Mesothelial cell of epicardium (in vitro differentiated cells): ENCODE results near the gene DIP2C. TPM values are rescaled to one million over a fixed set of nuclear protein-coding genes. Genes with fewer than 3 reads are reported as not detected.

Experiments
- DNase-seq, 2 experiments: peaks; one replicate each; pipeline ENCODE4 v3.0.0; 2021; ENCODE audit warnings: low spot score in 2 of 2; ENCODE audit not compliant: unreplicated experiment in 2 of 2
- H3K27ac Mint-ChIP-seq: 2 replicates; pipeline ENCODE4 v1.8.0; 2021; ENCODE audit warnings: mixed read lengths
- H3K27me3 Mint-ChIP-seq: 2 replicates; pipeline ENCODE4 v1.8.0; 2021; ENCODE audit warnings: low read depth, mixed read lengths
- H3K36me3 Mint-ChIP-seq: 2 replicates; pipeline ENCODE4 v1.8.0; 2021; ENCODE audit warnings: mixed read lengths
- H3K4me1 Mint-ChIP-seq: 2 replicates; pipeline ENCODE4 v1.8.0; 2021; ENCODE audit warnings: mixed read lengths
- H3K4me3 Mint-ChIP-seq: 2 replicates; pipeline ENCODE4 v1.8.0; 2021; ENCODE audit warnings: mild to moderate bottlenecking, moderate library complexity, mixed read lengths
- H3K9me3 Mint-ChIP-seq: 2 replicates; pipeline ENCODE4 v1.8.0; 2021; ENCODE audit warnings: mixed read lengths
- CTCF ChIP-seq: fragments of 200-600 bp; sonication (generic); IDR thresholded peaks from one replicate; pipeline ENCODE4 v1.5.0; 2021; ENCODE audit warnings: antibody characterized with exemption; ENCODE audit not compliant: unreplicated experiment
- total RNA-seq: library from RNA; stranded (reverse); gene quantifications from 3 replicates; pipeline ENCODE4 v1.2.1, GENCODE V29; 2021

DIP2C gene
- total RNA-seq, 1 donor from 2014 or later = 30.3 TPM

- no peak for DNase-seq
- Mint-ChIP-seq H3K27ac (no peak overlapping the region), H3K36me3 (no peaks in the 10 kb centered on the region), H3K4me1 (peaks cover 17% of the 10 kb centered on the region), H3K9me3 (no peaks in the 10 kb centered on the region), H3K27me3 (no peaks in the 10 kb centered on the region), H3K4me3 (no peak overlapping the region)
- TF ChIP-seq CTCF = no peak
Observed at GRCh38 chr10:504806-505205, 184.7 kb downstream of the DIP2C start.

- Mint-ChIP-seq H3K4me1 (peaks cover 21% of the 10 kb centered on the region), H3K9me3 (no peaks in the 10 kb centered on the region)
Observed at GRCh38 chr10:504121-504611, 185.3 kb downstream of the DIP2C start.

GRCh38 chr10:501596-501995, 187.9 kb downstream of the DIP2C start:
- Mint-ChIP-seq H3K27me3 (no peaks in the 10 kb centered on the region), H3K4me3 (no peak overlapping the region), H3K36me3 (no peaks in the 10 kb centered on the region), H3K9me3 (no peaks in the 10 kb centered on the region), H3K4me1 (peaks cover 22% of the 10 kb centered on the region), H3K27ac (no peak overlapping the region)
- TF ChIP-seq CTCF = no peak
- DNase-seq = no peak

More at GRCh38 chr10:504121-504611, 185.3 kb downstream of the DIP2C start:
- no peak for DNase-seq
- no peaks in the 10 kb centered on the region for H3K27me3 Mint-ChIP-seq
- H3K4me3 Mint-ChIP-seq = no peak overlapping the region
- H3K27ac Mint-ChIP-seq = no peak overlapping the region
- no peaks in the 10 kb centered on the region for H3K36me3 Mint-ChIP-seq
- no peak for TF ChIP-seq CTCF

- no peak for TF ChIP-seq CTCF
- Mint-ChIP-seq H3K4me3 (no peak overlapping the region), H3K27ac (peak overlapping the region; percentile 5), H3K9me3 (no peaks in the 10 kb centered on the region), H3K27me3 (no peaks in the 10 kb centered on the region), H3K4me1 (peaks cover 22% of the 10 kb centered on the region), H3K36me3 (no peaks in the 10 kb centered on the region)
- DNase-seq = no peak
Observed at GRCh38 chr10:500876-501275, 188.6 kb downstream of the DIP2C start.

GRCh38 chr10:499991-500390, 189.5 kb downstream of the DIP2C start:
- TF ChIP-seq CTCF = no peak
- Mint-ChIP-seq H3K4me1 (peaks cover 22% of the 10 kb centered on the region), H3K27ac (no peak overlapping the region), H3K27me3 (no peaks in the 10 kb centered on the region), H3K36me3 (no peaks in the 10 kb centered on the region), H3K4me3 (no peak overlapping the region), H3K9me3 (no peaks in the 10 kb centered on the region)
- DNase-seq = no peak

- no peaks in the 10 kb centered on the region for H3K36me3 Mint-ChIP-seq
- TF ChIP-seq CTCF = no peak
- H3K27ac Mint-ChIP-seq = no peak overlapping the region
- DNase-seq = no peak
- H3K9me3 Mint-ChIP-seq = no peaks in the 10 kb centered on the region
- H3K27me3 Mint-ChIP-seq = no peaks in the 10 kb centered on the region
- H3K4me3 Mint-ChIP-seq = no peak overlapping the region
- H3K4me1 Mint-ChIP-seq = peaks cover 22% of the 10 kb centered on the region
Observed at GRCh38 chr10:498760-499435, 190.6 kb downstream of the DIP2C start.
